GM19099 (cell line): ENCODE results near the gene C1QTNF6.

Experiments
- POLR2A ChIP-seq: IDR thresholded peaks from 3 replicates; pipeline ENCODE4 v1.6.1; 2011; ENCODE audit warnings: low read depth; ENCODE audit not compliant: insufficient read length; ENCODE audit errors: extremely low read depth

Gene C1QTNF6

DNA sequence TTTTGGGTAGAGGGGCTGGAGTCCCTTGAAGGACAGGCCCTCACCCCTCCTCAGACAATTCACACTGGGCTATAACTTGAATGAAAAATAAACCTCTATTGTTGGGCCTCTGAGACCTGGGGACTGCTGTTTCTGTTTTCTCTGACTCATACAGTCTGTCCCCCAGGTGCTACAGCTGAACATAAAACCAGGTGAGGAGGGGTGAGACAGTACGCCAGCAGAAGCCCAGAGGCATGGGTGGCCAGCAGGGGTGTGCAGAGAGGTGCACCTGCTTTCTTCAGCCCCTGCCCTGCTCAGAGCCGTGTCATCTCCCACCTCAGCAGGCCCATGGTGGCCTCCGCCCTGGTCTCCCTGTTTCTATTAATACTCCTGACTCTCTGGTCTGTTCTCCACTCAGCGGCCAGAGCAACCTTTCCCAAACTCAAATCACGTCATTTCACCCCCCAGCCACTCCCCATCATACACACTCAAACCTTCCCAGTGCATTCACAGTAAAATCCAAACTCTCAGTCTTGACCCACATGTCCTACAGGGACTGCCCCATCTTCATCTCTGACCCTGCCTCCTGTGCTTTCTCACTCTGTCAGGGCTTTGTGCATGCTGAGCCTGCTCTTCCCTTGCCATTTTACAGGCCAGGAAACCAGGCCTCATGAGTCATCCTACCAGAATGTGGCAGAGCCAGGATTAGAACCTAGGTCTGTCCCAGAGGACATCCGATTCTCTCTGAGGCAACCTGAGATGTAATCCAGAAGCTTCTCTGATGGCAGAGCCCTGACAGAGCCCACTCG lies 32.9 kb downstream of the C1QTNF6 start:
- no peak for TF ChIP-seq POLR2A

DNA sequence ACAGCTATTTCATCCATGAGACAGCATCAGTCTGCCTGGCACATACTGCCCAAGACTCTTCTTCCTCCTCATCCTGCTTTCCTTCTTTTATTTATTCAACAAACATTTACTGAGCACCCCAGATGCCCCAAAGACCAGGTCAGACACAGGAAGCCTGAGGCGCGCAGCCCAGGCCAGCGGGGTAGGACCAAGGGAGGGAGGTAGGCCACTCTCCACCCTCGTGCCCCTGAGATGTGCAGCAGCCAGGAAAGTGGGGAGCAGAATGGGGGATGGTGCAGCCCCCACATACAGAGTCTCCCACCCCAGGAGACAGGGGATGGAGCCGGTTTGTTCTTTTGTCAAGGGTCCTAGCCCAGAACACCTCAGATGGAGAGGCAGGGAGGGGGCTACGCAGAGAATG lies 34.1 kb downstream of the C1QTNF6 start:
- TF ChIP-seq POLR2A: no peak

DNA sequence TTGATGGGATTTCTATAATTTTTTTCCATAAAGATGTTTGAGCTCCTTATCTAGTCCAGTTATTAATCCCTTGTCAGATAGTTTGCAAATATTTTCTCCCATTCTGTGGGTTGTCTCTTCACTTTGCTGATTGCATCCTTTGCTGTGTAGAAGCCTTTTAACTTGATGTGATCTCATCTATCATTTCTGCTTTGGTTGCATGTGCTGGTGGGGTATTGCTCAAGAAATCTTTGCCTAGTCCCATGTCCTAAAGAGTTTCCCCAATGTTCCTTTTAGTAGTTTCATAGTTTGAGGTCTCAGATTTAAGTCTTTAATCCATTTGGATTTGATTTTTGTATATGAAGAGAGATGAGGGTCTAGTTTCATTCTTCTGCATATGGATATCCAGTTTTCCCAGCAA lies 36.6 kb downstream of the C1QTNF6 start:
- no peak for TF ChIP-seq POLR2A

DNA sequence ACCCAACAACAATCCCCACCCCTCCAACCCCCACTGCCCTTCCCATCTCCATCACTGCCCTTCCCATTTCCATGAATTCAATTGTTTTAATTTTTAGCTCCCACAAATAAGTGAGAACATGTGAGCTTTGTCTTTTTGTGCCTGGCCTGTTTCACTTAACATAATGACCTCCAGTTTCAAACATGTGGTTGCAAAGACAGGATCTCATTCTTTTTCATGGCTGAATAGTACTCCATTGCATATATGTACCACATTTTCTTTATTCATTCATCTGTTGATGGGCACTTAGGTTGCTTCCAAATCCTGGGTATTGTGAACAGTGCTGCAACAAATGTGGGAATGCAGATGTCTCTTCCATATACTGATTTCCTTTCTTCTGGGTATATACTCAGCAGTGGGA lies 37.3 kb downstream of the C1QTNF6 start:
- no peak for TF ChIP-seq POLR2A

DNA sequence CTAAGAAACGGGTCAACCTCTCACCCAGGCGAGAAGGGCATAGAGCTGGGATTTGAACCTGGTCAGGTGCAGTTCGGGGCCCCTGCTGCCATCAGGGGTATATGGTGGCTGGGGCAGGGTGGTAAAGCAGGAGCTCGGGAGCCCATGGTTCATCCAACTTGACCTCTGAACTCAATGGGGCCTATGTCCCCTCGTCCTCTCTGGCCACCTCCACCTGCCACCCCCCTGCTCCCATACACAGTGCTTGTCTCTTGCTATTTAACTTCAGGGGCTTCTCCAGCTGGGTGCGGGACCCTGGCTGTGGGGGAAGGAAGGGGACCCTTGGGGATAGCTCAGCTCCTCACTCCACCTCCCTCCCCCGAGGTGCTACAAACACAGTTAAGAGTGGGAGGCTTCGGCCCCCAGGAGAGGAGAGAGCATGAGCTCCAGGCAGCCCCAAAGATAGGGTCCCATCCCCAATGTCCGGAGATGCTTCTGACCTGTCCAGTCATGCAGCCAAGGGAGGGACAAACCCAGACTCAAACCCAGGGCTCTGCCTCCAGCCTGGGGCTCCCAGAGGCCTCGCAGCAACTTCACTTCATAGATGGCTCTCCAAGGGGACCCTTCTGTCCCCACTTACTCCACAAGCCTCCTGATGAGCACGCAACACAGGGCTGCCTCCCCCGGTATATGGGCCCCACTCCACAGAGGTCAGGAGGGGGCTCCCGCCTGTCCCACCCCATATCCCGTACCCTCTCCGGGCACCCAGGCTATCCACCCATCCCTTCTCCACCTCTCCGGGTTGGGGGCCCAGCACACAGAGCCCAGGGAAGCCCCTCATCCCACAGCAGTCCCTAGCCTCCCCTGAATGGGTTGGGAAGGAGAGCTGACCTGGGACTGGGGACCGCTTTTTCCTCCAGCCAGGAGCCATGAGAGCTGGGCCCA lies 39.0 kb downstream of the C1QTNF6 start:
- TF ChIP-seq POLR2A: no peak

- no peak for TF ChIP-seq POLR2A
These were observed 39.9 kb downstream of the C1QTNF6 start for GRCh38 chr22:37148031-37148651.

DNA sequence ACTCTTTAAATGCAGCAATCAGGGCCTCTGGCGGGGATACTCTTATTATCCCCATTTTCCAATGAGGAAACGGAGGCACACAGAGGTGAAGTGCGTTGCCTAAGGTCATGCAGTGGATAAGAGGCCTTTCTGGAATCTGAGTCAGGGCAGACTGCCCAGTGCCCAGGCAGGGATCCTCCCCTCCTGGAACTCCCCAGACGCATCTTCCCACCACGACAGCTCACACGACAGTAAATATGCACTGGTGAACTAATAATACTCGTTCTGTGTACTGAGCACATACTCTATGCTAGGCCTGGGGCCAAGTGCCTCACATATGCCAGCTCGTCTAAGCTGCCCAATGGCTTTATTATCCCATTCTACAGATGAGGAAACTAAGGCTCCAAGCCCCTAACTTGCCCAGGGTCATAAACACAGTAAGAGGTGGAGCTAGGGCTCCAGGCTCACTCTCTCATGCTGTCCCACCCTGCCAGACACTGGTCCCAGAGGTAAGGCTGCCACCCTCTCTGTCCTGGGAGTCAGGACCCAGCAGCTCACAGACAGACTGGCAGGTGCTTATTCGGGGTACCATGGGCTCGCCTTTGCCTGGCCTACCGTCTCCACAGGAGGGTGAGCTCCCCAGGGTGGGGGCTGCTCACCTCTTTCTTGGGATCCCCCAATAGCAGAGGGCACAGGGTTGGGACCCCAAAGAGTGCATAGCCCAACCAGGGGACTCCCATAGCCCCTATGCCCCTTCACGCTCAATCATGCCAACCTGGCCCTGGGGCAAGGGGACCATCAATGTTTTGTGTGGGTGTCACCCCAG lies 40.7 kb downstream of the C1QTNF6 start:
- TF ChIP-seq POLR2A: no peak

GRCh38 chr22:37146507-37147180 lies 41.4 kb downstream of the C1QTNF6 start:
- TF ChIP-seq POLR2A: no peak

DNA sequence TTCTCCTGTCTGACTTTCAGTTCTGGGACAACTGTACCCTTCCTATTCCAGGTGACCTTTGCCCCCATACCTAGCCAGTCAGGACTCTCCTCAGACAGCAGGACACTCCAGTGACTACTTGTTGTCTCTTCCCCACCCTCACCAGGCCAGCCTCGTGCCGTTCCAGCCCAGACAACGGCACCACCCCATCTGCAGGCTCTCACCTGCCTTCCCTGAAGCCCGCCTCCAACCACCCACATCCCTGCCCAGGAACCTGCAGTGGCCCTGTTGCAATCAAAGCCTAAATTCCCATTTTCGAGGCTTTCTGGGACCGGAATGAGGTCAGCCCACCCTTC lies 42.0 kb downstream of the C1QTNF6 start:
- TF ChIP-seq POLR2A: no peak

- TF ChIP-seq POLR2A: no peak
These were observed 42.6 kb downstream of the C1QTNF6 start for GRCh38 chr22:37145180-37146050.

DNA sequence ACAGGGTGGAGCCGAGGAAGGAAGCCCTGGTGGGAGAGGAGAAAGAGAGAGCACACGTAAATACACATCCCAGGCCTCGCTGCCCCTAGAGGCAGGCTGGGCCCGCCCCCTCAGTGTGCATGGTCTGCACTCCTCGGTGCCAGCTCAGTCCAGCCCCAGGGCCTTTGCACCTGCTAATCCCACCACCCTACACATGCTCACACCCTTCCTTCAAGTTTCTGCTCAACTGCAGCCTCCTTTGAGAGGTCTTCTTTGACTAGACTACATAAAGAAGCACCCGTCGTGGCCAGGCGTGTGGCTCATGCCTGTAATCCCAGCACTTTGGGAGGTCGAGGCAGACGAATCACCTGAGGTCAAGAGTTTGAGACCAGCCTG lies 43.9 kb downstream of the C1QTNF6 start:
- TF ChIP-seq POLR2A: no peak

DNA sequence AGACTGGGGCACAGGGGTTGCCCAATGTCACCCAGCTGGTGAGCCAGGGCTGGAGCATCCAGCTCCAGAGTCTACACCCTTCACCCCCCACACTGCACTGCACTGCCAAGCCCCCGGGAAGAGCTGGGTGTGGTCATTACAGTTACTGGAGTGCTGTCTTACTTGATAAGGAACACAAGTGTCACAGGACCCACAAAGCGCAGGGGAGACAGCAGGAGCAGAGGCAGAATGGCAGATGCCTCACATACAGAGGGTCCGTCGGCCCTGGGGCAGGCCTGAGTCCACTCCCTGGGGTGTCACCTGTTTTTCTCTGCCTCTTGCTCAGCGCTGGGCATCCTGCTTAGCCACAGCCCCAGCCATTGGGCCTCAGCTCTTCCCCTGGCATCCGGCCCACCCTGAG lies 46.1 kb downstream of the C1QTNF6 start:
- no peak for TF ChIP-seq POLR2A

GRCh38 chr22:37141476-37141875 lies 46.6 kb downstream of the C1QTNF6 start:
- TF ChIP-seq POLR2A: no peak

- no peak for TF ChIP-seq POLR2A
These were observed 47.2 kb downstream of the C1QTNF6 start for GRCh38 chr22:37140686-37141323.

DNA sequence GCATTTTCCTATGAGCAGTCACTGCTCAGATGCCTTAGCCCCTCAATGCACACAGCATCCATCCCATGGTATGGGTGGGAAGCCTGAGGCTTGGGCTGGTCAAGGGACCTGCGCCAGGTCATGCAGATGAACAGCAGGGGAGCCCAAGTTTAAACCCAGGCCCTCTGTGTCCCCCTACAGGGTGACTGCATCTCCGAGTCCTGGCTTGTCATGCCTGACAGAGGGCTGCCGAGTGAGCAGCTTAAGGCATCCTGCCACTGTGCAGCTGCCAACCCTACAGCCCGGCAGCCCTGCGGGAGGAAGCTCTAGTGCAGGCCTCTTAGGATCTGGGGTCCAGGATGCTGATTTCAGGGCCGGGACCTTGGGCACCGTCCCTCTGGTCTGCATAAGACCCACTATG lies 48.3 kb downstream of the C1QTNF6 start:
- TF ChIP-seq POLR2A: no peak
